Ovary (tissue), 3 donors: ENCODE data around the gene WDR20.

ENCODE experiments used
- CTCF ChIP-seq, 3 donors: fragments of 450-650 bp in 2 of 3; fragments of 200-600 bp in 1 of 3; IDR thresholded peaks; one replicate each; pipeline versions ENCODE4 v1.5.1 to v1.8.0; 2016 to 2022; ENCODE audit warnings: antibody characterized with exemption in 3 of 3, mild to moderate bottlenecking in 1 of 3
- EP300 ChIP-seq: sonication (generic); formaldehyde crosslinking; IDR thresholded peaks from one replicate; pipeline ENCODE4 v1.6.1; 2017; ENCODE audit warnings: antibody characterized with exemption
- POLR2A ChIP-seq: fragments of 450-650 bp; IDR thresholded peaks from one replicate; pipeline ENCODE4 v1.6.1; 2017; ENCODE audit warnings: antibody characterized with exemption, mild to moderate bottlenecking, moderate library complexity
- donor health status: DM: no; HTN: no; CAD: no.

- TF ChIP-seq POLR2A: no peak
- TF ChIP-seq CTCF (IDR thresholded peaks at IDR 0.05): no peak
- no peak for TF ChIP-seq EP300
These were observed 118.4 kb downstream of the WDR20 start for GRCh38 chr14:102258136-102258535.
